DMS153 (cell line): Measurements from ENCODE around the gene CREB3L4.
A peak's percentile ranks its signal among the peaks of the same experiment; 100 is the strongest.

Experiments
- DNase-seq: peaks from one replicate; lab custom pipeline; 2025; lab: John Stamatoyannopoulos, UW

Gene CREB3L4

DNA sequence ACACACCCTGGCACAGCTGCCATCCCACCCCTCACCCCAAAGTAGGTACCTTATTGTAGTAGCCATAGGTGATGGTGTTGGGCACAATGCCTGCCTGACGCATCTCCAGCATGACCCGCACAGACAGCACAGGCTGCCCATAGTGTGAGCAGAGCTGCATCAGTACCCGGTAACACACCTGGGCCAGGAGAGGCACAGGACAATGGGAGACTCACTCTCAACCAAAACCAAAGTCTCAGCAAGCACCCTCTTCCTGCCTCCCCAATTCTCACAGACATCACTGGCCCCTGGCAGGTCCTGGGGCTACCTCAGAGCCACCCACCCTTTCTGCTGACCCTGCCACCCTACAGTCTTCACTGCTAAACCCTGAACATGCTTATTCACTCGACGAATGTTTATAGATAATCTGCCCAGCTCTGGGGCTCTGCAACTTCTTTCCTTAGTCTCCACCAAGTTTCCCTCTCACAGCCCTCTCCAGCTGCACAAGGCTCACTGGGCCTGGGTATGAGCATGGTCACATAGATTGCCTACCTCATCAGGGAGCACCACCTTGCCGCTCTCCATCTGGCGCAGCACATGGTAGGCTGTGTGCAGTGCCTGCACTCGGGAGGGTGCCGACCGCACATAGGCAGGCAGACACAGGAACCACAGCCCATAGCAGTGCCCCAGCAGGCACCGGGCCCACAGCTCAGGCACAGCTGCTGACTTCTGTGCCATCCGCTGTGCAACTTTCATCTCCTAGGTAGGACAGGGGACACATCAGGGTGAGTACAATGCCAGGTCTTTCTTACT lies 31.5 kb upstream of the CREB3L4 start:
- DNase-seq = no peak

DNA sequence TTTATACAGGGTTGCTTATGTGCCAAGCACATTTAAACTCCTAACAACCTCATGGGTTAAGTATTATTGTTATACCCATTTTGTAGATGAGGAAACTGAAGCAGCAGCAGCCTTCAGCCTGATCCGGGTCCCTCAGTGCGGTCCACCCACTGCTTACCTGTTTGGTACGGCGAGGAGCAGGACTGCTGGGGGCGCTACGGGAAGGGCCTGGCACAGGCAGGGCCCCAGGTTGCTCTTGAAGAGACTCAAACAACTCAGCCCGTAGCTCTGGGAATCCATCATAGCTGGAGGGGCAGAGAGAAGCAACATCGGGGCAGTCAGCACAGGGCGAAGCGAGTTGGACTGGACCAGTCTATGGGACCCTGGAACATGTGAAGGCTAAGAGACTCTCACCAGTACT lies 30.4 kb upstream of the CREB3L4 start:
- DNase-seq = no peak

DNA sequence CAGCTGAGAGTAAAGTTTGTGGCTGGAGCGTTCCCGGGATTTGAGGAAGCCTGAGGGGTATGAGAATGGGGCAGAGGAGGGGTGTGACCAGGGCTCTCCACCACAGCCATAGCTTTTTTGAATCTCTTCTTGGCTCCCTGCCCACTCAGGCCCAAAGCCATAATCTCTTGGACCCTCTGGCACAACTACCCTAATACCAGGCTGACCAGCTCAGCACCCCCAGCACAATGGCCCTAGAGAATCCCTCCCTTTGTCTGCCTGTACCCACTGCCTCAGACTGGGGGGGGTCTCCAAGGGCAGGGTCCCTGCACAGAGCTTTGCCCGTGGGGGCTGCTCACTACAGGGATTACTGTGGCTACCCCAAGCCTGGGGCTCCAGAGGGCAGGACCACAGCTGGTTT lies 28.7 kb upstream of the CREB3L4 start:
- DNase-seq = no peak

- DNase-seq = no peak
Observed at GRCh38 chr1:153939476-153939875, 28.2 kb upstream of the CREB3L4 start.

GRCh38 chr1:153940756-153941155 lies 26.9 kb upstream of the CREB3L4 start:
- DNase-seq = no peak

DNA sequence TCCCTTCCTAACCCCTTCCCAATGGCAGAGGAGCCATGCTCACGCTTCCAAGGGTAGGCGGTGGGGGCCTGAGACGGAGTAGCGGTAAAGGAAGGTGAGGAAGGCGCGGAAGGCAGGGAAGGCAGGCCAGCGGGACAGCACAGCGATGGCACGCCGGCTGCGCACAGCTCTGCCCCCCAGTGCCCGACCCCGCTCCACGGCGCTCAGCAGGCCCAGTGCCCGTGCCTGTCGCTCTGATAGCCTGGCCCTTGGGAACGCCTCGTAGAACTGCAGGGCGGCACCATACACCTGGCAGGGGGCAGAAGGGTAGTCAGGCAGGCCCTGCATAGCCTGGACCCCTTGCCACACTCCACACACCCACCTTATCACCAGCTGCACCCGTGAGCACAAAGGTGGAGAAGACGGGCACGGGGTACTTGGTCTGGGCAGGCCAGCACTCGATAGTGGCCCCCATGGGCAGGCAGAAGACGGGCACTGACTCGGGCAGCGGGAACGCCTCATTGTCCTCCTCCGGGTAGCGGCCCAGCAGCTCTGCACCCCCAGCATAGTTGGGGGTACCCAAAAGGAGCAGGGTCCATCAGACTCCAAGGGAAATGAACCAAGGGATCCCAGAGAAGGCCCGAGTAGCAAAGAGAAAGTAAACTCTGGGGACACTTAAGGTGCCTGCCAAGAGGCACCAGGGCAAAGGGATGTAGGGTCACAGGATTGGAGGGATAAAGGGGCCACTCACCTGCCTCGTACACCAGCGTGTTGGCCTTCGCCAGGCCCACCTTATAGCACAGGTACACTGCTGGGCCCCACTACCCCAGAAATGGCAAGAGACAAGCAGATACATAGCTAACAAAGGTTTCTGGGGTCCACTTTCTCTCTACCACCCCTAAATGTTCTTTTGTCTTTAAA lies 25.6 kb upstream of the CREB3L4 start:
- DNase-seq = no peak

- DNase-seq = no peak
Observed at GRCh38 chr1:153942766-153943549, 24.7 kb upstream of the CREB3L4 start.

GRCh38 chr1:153944005-153944826 lies 23.5 kb upstream of the CREB3L4 start:
- DNase-seq = no peak

GRCh38 chr1:153944827-153945117 lies 22.9 kb upstream of the CREB3L4 start:
- no peak for DNase-seq

- DNase-seq = no peak
Observed at GRCh38 chr1:153945131-153945794, 22.4 kb upstream of the CREB3L4 start.

DNA sequence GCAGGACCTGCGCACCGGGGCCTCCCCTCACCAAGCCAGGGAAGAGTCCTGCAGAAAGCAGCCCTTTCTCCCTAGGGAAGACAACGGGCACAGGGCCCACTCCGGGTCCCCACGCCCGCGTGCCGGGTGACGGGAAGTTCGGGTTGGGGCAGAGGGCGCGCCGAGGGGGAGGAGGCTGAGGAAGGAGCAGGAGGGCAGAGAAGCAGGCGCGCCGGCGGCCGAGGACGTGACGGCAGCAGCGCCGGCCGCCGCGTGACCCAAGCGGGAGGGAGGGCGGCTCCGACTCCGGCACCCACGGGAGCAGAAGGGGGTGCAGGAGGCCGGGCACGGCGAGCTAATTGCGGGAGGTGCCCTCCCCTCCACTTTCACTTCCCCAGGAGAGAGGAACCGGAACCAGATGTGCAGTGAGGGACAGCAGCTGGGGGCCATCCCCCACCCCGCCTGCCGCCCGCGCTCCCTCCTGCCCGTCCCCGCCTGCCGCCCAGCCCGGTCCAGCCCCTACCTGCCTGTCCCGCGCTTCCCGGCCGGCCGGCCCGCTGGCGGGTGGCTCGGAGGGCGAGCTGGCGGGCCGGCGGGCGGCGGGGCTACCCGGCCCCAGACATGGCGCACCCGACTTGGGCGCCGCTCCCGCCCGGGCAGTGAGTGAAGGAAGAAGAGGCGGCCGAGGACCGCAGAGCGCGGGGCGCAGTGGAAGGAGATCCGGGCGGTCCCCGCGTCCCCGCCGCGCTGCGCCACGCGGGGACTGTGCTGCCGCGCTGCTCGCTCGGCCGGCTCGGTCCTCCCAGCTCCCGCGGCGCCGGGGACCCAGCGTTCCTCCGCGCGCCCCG lies 21.7 kb upstream of the CREB3L4 start:
- peak; percentile 36 for DNase-seq

DNA sequence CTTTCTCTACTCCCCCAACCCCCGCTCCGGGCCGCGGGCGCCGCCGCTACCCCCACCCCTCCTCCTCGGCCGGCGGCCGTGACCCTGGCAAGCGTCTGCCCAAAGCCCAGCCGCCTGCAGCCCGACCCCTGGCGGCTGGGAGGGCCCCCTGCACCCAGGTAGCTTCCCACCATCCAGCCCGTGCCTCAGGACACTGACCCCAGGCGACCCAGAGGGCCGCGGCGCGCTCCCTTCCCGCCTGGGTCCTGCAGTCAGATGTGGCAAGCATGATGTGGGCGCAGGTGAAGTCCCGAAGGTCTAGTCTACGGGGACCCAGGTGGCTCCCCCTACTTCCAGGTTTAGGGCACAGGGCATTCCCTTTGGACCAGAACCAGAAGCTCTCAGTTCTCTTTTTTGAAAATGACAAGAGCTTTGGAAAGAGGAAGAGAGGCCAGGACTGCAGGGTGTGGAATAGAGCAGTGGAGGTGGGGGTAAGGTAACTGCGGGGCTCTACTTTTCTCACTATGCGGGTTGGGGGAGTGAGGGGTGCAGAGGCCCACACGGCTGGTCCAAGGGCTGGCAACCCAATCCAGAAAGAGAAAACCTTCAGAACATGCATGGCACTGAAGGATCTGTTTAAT lies 21.0 kb upstream of the CREB3L4 start, which contains the start of gene DENND4B:
DENND4B (minus strand) TSS at position 97 of the 620 bp plus-strand sequence. CDS start 2,344 bp downstream, outside the sequence.
- peak; percentile 57 for DNase-seq

GRCh38 chr1:153951183-153951582 lies 16.5 kb upstream of the CREB3L4 start:
- DNase-seq = no peak

GRCh38 chr1:153951801-153952200 lies 15.9 kb upstream of the CREB3L4 start:
- no peak for DNase-seq

DNA sequence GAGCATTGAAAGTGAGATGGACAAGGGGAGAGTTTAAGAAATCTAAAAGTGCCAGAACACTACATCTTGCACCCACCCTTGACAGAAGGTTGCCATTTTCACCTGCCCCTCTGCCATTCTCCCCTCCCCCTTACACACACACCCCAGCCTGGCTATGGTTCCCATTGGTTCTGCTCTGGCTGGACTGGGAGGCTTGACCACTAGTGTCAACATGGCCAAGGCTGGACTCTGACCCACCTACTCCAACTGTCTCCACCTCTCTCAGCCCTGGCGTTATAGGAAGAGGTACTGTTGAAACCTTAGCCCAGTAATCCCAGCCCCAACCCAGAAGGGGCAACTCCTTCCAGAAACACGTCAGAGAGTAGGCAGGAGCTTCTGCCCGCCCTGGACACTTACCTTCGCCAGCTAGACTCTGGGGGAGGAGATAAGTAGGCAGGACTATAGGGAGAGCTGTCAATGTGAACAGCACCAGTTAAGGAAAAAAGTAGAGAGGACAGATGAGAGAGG lies 13.8 kb upstream of the CREB3L4 start:
- DNase-seq = no peak

DNA sequence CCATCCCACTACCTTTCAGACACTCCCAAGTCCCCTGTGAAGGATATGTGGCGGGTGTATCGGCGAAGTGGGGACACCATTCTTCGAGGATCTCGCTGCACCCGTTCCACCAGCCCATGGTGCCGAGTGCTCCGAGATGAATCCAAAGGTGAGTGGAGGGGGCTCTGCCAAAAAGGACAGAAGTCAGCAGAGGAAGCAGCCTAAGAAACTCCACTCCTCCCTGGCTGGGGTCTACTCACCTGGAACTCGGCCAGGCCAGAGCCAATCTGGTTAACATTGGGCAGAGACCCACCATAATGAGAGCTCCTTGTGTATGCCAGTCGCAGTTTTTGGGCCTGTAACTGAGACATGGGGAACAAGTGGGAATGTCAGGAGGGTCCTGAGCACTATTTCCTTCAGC lies 12.9 kb upstream of the CREB3L4 start:
- DNase-seq = no peak

DNA sequence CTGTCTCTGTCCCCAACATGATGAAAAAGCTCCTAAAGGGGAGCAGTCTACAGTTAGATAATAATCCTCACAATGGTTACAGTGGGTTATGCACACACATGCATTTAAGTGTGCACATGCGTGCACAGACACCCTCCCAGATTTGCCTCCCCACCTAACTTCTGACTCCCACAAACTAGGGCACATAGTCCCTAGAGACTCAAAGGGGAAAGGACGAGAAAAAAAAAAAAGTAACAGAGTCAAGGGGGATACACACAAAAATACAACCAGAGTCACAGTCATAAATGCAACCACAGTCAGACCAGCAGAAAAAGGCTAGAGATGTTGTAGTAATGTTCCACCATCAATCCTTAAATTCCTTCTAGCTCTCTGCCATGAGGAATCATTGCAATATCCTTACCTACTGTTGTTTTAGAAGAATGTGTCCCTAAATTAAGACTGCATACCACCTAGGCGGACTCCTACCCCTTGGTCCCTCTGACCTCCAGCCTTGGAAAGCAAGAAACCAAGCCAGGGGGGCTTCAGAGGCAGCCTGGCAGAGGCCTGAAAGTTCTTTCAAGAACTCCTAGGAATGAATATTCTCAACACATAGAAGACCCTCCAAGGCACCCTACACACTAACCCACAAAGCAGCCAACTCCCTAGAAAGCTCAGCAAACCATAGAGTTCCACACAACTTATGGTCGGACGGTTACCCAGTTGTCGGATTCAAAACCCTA lies 10.5 kb upstream of the CREB3L4 start:
- DNase-seq = no peak

DNA sequence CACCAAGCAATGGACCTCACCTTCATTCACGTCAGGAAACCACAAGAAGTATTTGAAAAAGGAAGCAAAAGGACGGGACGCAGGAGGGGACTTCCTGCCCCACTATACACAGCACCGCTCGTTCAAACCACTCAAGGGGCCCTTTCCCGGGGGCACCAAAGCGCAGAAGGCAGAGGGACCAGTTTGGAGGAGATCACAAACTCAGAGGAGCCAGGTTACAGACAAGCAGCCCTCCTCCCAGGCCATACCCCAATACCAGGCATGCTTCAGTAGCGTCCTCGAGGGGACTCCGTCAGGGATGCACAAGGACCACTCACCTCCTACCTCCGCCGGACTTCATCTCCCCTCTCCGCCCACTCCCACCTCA lies 10.0 kb upstream of the CREB3L4 start:
- DNase-seq = no peak
